ENCODE measurements around the gene OR2V1. TPM values are rescaled to one million over a fixed set of nuclear protein-coding genes. Genes with fewer than 3 reads are reported as not detected.

OR2V1 gene
- polyA plus RNA-seq, 1 experiment = not detected

DNA sequence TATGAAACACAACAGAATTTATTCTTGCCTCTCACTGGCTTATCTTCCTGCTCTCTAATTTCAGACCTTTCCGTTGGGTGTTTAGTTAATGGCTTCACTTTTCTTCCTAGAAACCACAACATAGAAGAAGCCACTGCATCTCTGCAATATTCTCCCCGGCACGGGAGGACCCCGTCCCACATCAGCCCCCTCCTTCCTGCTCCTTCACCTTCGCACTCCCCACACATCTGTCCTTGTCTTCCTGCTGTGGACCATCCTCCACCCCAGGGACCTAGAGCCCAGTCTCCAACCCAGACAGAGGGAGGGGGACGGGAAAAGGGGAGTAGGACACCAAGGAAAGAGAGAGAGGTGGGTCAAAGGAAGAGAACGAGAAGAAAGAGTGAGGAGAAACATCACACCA lies 1.4 kb downstream of the OR2V1 start:
- Histone ChIP-seq H3K36me3 (ENCODE audit: control insufficient read depth, insufficient read depth, low read length) (no peaks in the 10 kb centered on the region), H3K27me3 (ENCODE audit: control insufficient read depth, insufficient read depth, low read length) (peaks cover 6% of the 10 kb centered on the region), H3K4me3 (ENCODE audit: low read depth, low read length) (no peak overlapping the region)
- TF ChIP-seq CTCF (IDR thresholded peaks at IDR 0.05; ENCODE audit: insufficient read depth, low read depth, low read length) = no peak
- CTCF ChIA-PET = no interaction called here
- DNase-seq (ENCODE audit: low read depth) = no peak
- POLR2A ChIA-PET = no interaction called here

- Histone ChIP-seq H3K36me3 (ENCODE audit: control insufficient read depth, insufficient read depth, low read length) (no peaks in the 10 kb centered on the region), H3K4me3 (ENCODE audit: low read depth, low read length) (no peak overlapping the region), H3K27me3 (ENCODE audit: control insufficient read depth, insufficient read depth, low read length) (peaks cover 6% of the 10 kb centered on the region)
- ChIA-PET POLR2A (no interaction called here), CTCF (no interaction called here)
- no peak for DNase-seq (ENCODE audit: low read depth)
- TF ChIP-seq CTCF (IDR thresholded peaks at IDR 0.05; ENCODE audit: insufficient read depth, low read depth, low read length) = no peak
Measured at GRCh38 chr5:181127907-181128626, 2.9 kb downstream of the OR2V1 start.

DNA sequence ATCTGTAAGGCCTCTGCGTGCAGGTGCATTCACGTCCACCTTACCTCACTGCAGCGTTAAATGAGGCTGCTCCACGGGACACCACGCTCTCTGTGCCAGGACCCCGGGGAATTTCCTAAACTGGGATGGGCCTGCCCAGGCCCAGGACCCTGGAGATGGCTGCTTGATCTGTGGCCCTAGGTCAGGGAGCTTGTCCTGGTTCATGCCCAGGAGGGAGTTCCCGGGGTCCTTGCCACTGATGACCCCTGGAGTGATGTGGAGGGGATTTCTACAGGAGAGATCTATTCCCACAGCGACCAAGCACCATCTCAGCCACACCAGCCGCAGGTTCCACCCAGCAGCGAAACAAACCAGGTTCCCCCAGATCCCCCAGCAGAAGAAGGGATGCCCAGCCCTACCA lies 3.5 kb downstream of the OR2V1 start:
- no peak for DNase-seq (ENCODE audit: low read depth)
- peaks cover 6% of the 10 kb centered on the region for H3K27me3 ChIP-seq (ENCODE audit: control insufficient read depth, insufficient read depth, low read length)
- TF ChIP-seq CTCF (IDR thresholded peaks at IDR 0.05; ENCODE audit: insufficient read depth, low read depth, low read length) = no peak
- ChIA-PET CTCF (no interaction called here), POLR2A (no interaction called here)
- H3K36me3 ChIP-seq (ENCODE audit: control insufficient read depth, insufficient read depth, low read length) = no peaks in the 10 kb centered on the region
- no peak overlapping the region for H3K4me3 ChIP-seq (ENCODE audit: low read depth, low read length)

- ChIA-PET CTCF (no interaction called here), POLR2A (no interaction called here)
- H3K36me3 ChIP-seq (ENCODE audit: control insufficient read depth, insufficient read depth, low read length) = no peaks in the 10 kb centered on the region
- no peak for TF ChIP-seq CTCF (IDR thresholded peaks at IDR 0.05; ENCODE audit: insufficient read depth, low read depth, low read length)
- no peak for DNase-seq (ENCODE audit: low read depth)
- no peak overlapping the region for H3K4me3 ChIP-seq (ENCODE audit: low read depth, low read length)
- peaks cover 6% of the 10 kb centered on the region for H3K27me3 ChIP-seq (ENCODE audit: control insufficient read depth, insufficient read depth, low read length)
Measured at GRCh38 chr5:181126841-181127240, 4.1 kb downstream of the OR2V1 start.

GRCh38 chr5:181124526-181124925 lies 6.4 kb downstream of the OR2V1 start:
- H3K36me3 ChIP-seq (ENCODE audit: control insufficient read depth, insufficient read depth, low read length) = no peaks in the 10 kb centered on the region
- no peak for DNase-seq (ENCODE audit: low read depth)
- H3K4me3 ChIP-seq (ENCODE audit: low read depth, low read length) = no peak overlapping the region
- POLR2A ChIA-PET = no interaction called here
- H3K27me3 ChIP-seq (ENCODE audit: control insufficient read depth, insufficient read depth, low read length) = peaks cover 5% of the 10 kb centered on the region; the same call in 1 of the 2 replicates
- no peak for TF ChIP-seq CTCF (IDR thresholded peaks at IDR 0.05; ENCODE audit: insufficient read depth, low read depth, low read length)
- CTCF ChIA-PET = no interaction called here
